Transverse colon (tissue), 4 donors: ENCODE data around the gene PDE4DIP.
"Not testable (repeated sequence)": the region's sequence is repeated elsewhere in the genome, so short reads cannot be mapped to it uniquely, and the experiment has no call there.

Experiments used
- CTCF ChIP-seq, 5 experiments: fragments of 200-600 bp in 3 of 5; fragments of 450-650 bp in 2 of 5; sonication (generic) in 3 of 5; IDR thresholded peaks; 1 replicate in 2 of 5; 2 replicates in 3 of 5; pipeline ENCODE4 v1.5.1; 2016 to 2017; ENCODE audit warnings: antibody characterized with exemption in 5 of 5, inconsistent platforms in 3 of 5, mild to moderate bottlenecking in 2 of 5, moderate library complexity in 1 of 5
- EP300 ChIP-seq: sonication (generic); formaldehyde crosslinking; IDR thresholded peaks from one replicate; pipeline ENCODE4 v1.6.1; 2017; ENCODE audit warnings: antibody characterized with exemption, low read depth
- POLR2A ChIP-seq: fragments of 450-650 bp; IDR thresholded peaks from one replicate; pipeline ENCODE4 v1.6.1; 2016; ENCODE audit warnings: antibody characterized with exemption, mild to moderate bottlenecking, moderate library complexity
- POLR2AphosphoS5 ChIP-seq, 3 donors: sonication (generic); formaldehyde crosslinking; IDR thresholded peaks; one replicate each; pipeline ENCODE4 v1.6.1; 2016; ENCODE audit warnings: antibody characterized with exemption in 3 of 3

- TF ChIP-seq POLR2A; CTCF (IDR thresholded peaks at IDR 0.05); EP300; POLR2AphosphoS5 (IDR thresholded peaks at IDR 0.05): not testable (repeated sequence)
Measured at GRCh38 chr1:148808929-148809283, 35.3 kb upstream of the PDE4DIP start.
